ENCODE data around the gene EEPD1. TPM values are rescaled to one million over a fixed set of nuclear protein-coding genes. Genes with fewer than 3 reads are reported as not detected.

EEPD1 gene
- total RNA-seq, 1 experiment from 2014 or later = 7.8 TPM

- CTCF ChIA-PET = no interaction called here
- TF ChIP-seq FOXP1 (CRISPR knock-in tag; IDR thresholded peaks at IDR 0.05; ENCODE audit: borderline replicate concordance) = no peak
- no peak for TF ChIP-seq NR3C1 (CRISPR knock-in tag; conservative IDR thresholded peaks at IDR 0.05; ENCODE audit: low read depth)
- no peak for TF ChIP-seq E2F1 (CRISPR knock-in tag; IDR thresholded peaks at IDR 0.05)
- no peak for TF ChIP-seq JAZF1 (CRISPR knock-in tag; IDR thresholded peaks at IDR 0.05)
- no peak for TF ChIP-seq USF1 (CRISPR knock-in tag; IDR thresholded peaks at IDR 0.05)
- TF ChIP-seq NR2C2 (CRISPR knock-in tag; IDR thresholded peaks at IDR 0.05) = no peak
- H3K4me3 Mint-ChIP-seq = no peak overlapping the region
- H3K9me3 Mint-ChIP-seq = peaks cover 14% of the 10 kb centered on the region
- POLR2A ChIA-PET = no interaction called here
- H3K27ac Mint-ChIP-seq = no peak overlapping the region
- H3K27me3 Mint-ChIP-seq (ENCODE audit: low read depth) = no peaks in the 10 kb centered on the region
- no peak for DNase-seq (ENCODE audit: low spot score)
- no peak for ATAC-seq
- H3K4me1 Mint-ChIP-seq = peaks cover 58% of the 10 kb centered on the region
- peaks cover 15% of the 10 kb centered on the region for H3K36me3 Mint-ChIP-seq
These were observed 108.1 kb downstream of the EEPD1 start for GRCh38 chr7:36261019-36261754.

- ChIA-PET CTCF (interaction anchor here (1.2 kb wide), 1 partner anchor 22 kb away, joined by 3 read pairs; no protein-coding TSS in a partner anchor), POLR2A (no interaction called here)
- Mint-ChIP-seq H3K27me3 (ENCODE audit: low read depth) (no peaks in the 10 kb centered on the region), H3K4me3 (no peak overlapping the region), H3K36me3 (peaks cover 3% of the 10 kb centered on the region), H3K27ac (no peak overlapping the region), H3K4me1 (peaks cover 50% of the 10 kb centered on the region), H3K9me3 (peaks cover 4% of the 10 kb centered on the region)
- TF ChIP-seq MYBL2 (CRISPR knock-in tag; IDR thresholded peaks at IDR 0.05) (no peak), GTF2I (CRISPR knock-in tag; conservative IDR thresholded peaks at IDR 0.05) (no peak), NFYB (CRISPR knock-in tag; conservative IDR thresholded peaks at IDR 0.05; ENCODE audit: low read depth) (no peak), ARID4B (CRISPR knock-in tag; IDR thresholded peaks at IDR 0.05; ENCODE audit: borderline replicate concordance) (no peak), E2F4 (CRISPR knock-in tag; IDR thresholded peaks at IDR 0.05; ENCODE audit: borderline replicate concordance, low read depth) (no peak), IRF1 (CRISPR knock-in tag; IDR thresholded peaks at IDR 0.05) (no peak), ZNF121 (CRISPR knock-in tag; IDR thresholded peaks at IDR 0.05) (no peak), CREB1 (CRISPR knock-in tag; IDR thresholded peaks at IDR 0.05) (no peak), ZBTB43 (CRISPR knock-in tag; IDR thresholded peaks at IDR 0.05) (no peak), ZNF396 (CRISPR knock-in tag; IDR thresholded peaks at IDR 0.05; ENCODE audit: borderline replicate concordance) (no peak), RELA (CRISPR knock-in tag; IDR thresholded peaks at IDR 0.05; ENCODE audit: borderline replicate concordance) (no peak), CDX4 (CRISPR knock-in tag; IDR thresholded peaks at IDR 0.05; ENCODE audit: borderline replicate concordance) (no peak), ZSCAN18 (CRISPR knock-in tag; IDR thresholded peaks at IDR 0.05) (no peak)
- DNase-seq (ENCODE audit: low spot score) (no peak), ATAC-seq (no peak)
These were observed 109.4 kb downstream of the EEPD1 start for GRCh38 chr7:36262309-36263094.
